22Rv1 (cell line): Measurements from ENCODE around the gene MTREX.

Experiments used
- CTCF ChIP-seq: fragments of 450-650 bp; IDR thresholded peaks from 2 replicates; pipeline ENCODE4 v1.5.1; 2017; ENCODE audit warnings: mild to moderate bottlenecking
- ZFX ChIP-seq: fragments of 450-650 bp; IDR thresholded peaks from 2 replicates; pipeline ENCODE4 v1.6.1; 2017; ENCODE audit warnings: antibody characterized with exemption, borderline replicate concordance

GRCh38 chr5:55343609-55344008, 35.8 kb downstream of the MTREX start:
- TF ChIP-seq CTCF = no peak
- no peak for TF ChIP-seq ZFX
